HG02840 (cell line): ENCODE results near the gene TCEAL4.

Experiments used
- ATAC-seq: cut with Tn5 transposase; IDR thresholded peaks from one replicate; pipeline ENCODE4 v1.9.1; 2021; ENCODE audit warnings: mild to moderate bottlenecking, moderate library complexity, moderate number of reproducible peaks; ENCODE audit not compliant: unreplicated experiment, low FRiP score

The TCEAL4 gene

GRCh38 chrX:103585411-103586313 is at the start of gene TCEAL4:
TSS of gene TCEAL4 (plus strand) at chrX:103585515. CDS start at chrX:103586676, 1,161 bp downstream.
- peak; percentile 64 for ATAC-seq

GRCh38 chrX:103536071-103536470 is 49.2 kb upstream of the TCEAL4 start:
- no peak for ATAC-seq

- no peak for ATAC-seq
Measured at GRCh38 chrX:103536732-103537131, 48.6 kb upstream of the TCEAL4 start.

GRCh38 chrX:103537871-103538387 is 47.4 kb upstream of the TCEAL4 start:
- no peak for ATAC-seq

- no peak for ATAC-seq
Measured at GRCh38 chrX:103538728-103539127, 46.6 kb upstream of the TCEAL4 start.

- no peak for ATAC-seq
Measured at GRCh38 chrX:103539695-103540094, 45.6 kb upstream of the TCEAL4 start.

GRCh38 chrX:103540145-103540544 is 45.2 kb upstream of the TCEAL4 start:
- no peak for ATAC-seq

GRCh38 chrX:103549916-103550315 is 35.4 kb upstream of the TCEAL4 start:
- no peak for ATAC-seq

GRCh38 chrX:103550415-103551051 is 34.8 kb upstream of the TCEAL4 start:
- ATAC-seq = no peak

GRCh38 chrX:103552236-103552635 is 33.1 kb upstream of the TCEAL4 start:
- ATAC-seq = no peak

GRCh38 chrX:103554687-103555424 is 30.5 kb upstream of the TCEAL4 start:
- peak; percentile 94 for ATAC-seq

GRCh38 chrX:103556963-103557612 is 28.2 kb upstream of the TCEAL4 start:
- ATAC-seq = no peak

- no peak for ATAC-seq
Measured at GRCh38 chrX:103560256-103560655, 25.1 kb upstream of the TCEAL4 start.

- no peak for ATAC-seq
Measured at GRCh38 chrX:103562801-103563200, 22.5 kb upstream of the TCEAL4 start.

- no peak for ATAC-seq
Measured at GRCh38 chrX:103565197-103565596, 20.1 kb upstream of the TCEAL4 start.

GRCh38 chrX:103565752-103566151 is 19.6 kb upstream of the TCEAL4 start:
- ATAC-seq = no peak

GRCh38 chrX:103571121-103571520 is 14.2 kb upstream of the TCEAL4 start:
- ATAC-seq = no peak

GRCh38 chrX:103571726-103572125 is 13.6 kb upstream of the TCEAL4 start:
- no peak for ATAC-seq

- no peak for ATAC-seq
Measured at GRCh38 chrX:103573202-103573601, 12.1 kb upstream of the TCEAL4 start.

GRCh38 chrX:103584596-103584995 is 719 bp upstream of the TCEAL4 start:
- no peak for ATAC-seq
